DMS153 treated with DMSO at 0.1 percent for 48 hours (cell line): ENCODE measurements around the gene VWF.

ENCODE experiments used
- DNase-seq: peaks from one replicate; lab custom pipeline; 2025; ENCODE audit not compliant: unreplicated experiment; lab: John Stamatoyannopoulos, UW

The VWF gene

GRCh38 chr12:6078398-6079096 is 45.9 kb downstream of the VWF start:
- DNase-seq, result no peak

- no peak for DNase-seq
Observed at GRCh38 chr12:6077692-6078083, 46.8 kb downstream of the VWF start.

- no peak for DNase-seq
Observed at GRCh38 chr12:6076776-6077691, 47.4 kb downstream of the VWF start.

- no peak for DNase-seq
Observed at GRCh38 chr12:6076346-6076745, 48.1 kb downstream of the VWF start.

- DNase-seq, result no peak
Observed at GRCh38 chr12:6074979-6075585, 49.4 kb downstream of the VWF start.

GRCh38 chr12:6074427-6074826 is 50.0 kb downstream of the VWF start:
- no peak for DNase-seq

GRCh38 chr12:6073426-6073825 is 51.0 kb downstream of the VWF start:
- DNase-seq, result no peak

- no peak for DNase-seq
Observed at GRCh38 chr12:6072302-6072752, 52.1 kb downstream of the VWF start.

- no peak for DNase-seq
Observed at GRCh38 chr12:6071589-6071988, 52.9 kb downstream of the VWF start.

- DNase-seq, result peak; percentile 85
Observed at GRCh38 chr12:6070472-6071257, 53.8 kb downstream of the VWF start.

GRCh38 chr12:6069437-6070093 is 54.9 kb downstream of the VWF start:
- no peak for DNase-seq

GRCh38 chr12:6068227-6068626 is 56.2 kb downstream of the VWF start:
- DNase-seq, result no peak

GRCh38 chr12:6067152-6067916 is 57.1 kb downstream of the VWF start:
- DNase-seq, result no peak

- no peak for DNase-seq
Observed at GRCh38 chr12:6066651-6067050, 57.8 kb downstream of the VWF start.

GRCh38 chr12:6065863-6066199 is 58.6 kb downstream of the VWF start:
- DNase-seq, result no peak

GRCh38 chr12:6065131-6065862 is 59.2 kb downstream of the VWF start:
- DNase-seq, result no peak

- DNase-seq, result no peak
Observed at GRCh38 chr12:6062757-6063735, 61.4 kb downstream of the VWF start.

- DNase-seq, result no peak
Observed at GRCh38 chr12:6062395-6062756, 62.1 kb downstream of the VWF start.
